K562 treated with DMSO at 1 percent for 12 hours (cell line): ENCODE results near the gene RNF207. TPM values are rescaled to one million over a fixed set of nuclear protein-coding genes. Genes with fewer than 3 reads are reported as not detected.

Experiments
- total RNA-seq: library from RNA; unstranded; fragments of 300-600 nt; gene quantifications from 2 replicates; pipeline ENCODE4 v1.2.3, GENCODE V29; 2022; ENCODE audit not compliant: insufficient read depth

The RNF207 gene
- 3.5 and 7.6 TPM in 2 replicates for total RNA-seq

GRCh38 chr1:6205849-6206519, at the start of gene RNF207:
RNF207 (plus strand) TSS chr1:6206119; CDS start chr1:6206536, 417 bp downstream.

GRCh38 chr1:6180268-6180706, 25.6 kb upstream of the RNF207 start, which contains the start of gene CHD5:
CHD5 (minus strand) TSS chr1:6180321; CDS start chr1:6180023, 298 bp downstream.

GRCh38 chr1:6199298-6200187, 6.4 kb upstream of the RNF207 start, which contains the start of gene RPL22:
RPL22 (minus strand) TSS chr1:6199595; CDS start chr1:6199573, 22 bp downstream.

GRCh38 chr1:6243993-6244392, 38.1 kb downstream of the RNF207 start, which contains the start of gene HES3:
HES3 (plus strand) TSS chr1:6244179; CDS start chr1:6244366, 187 bp downstream.

GRCh38 chr1:6260961-6261614, 55.2 kb downstream of the RNF207 start, which contains the start of gene GPR153:
GPR153 (minus strand) TSS chr1:6261098; CDS start chr1:6254905, 6,193 bp downstream.

Other genes with a start within 250 kb of the RNF207 start
- gene NPHP4, start 213.7 kb upstream of the RNF207 start, total RNA-seq = 8.3 and 20.3 TPM in 2 replicates
- gene KCNAB2, start 160.2 kb upstream of the RNF207 start, total RNA-seq = 14.1 and 25.1 TPM in 2 replicates
- gene CHD5, start 25.8 kb upstream of the RNF207 start, total RNA-seq = 0.13 and 0.51 TPM in 2 replicates
- gene RPL22, start 6.5 kb upstream of the RNF207 start, total RNA-seq = 409 and 754 TPM in 2 replicates
- gene ICMT, start 29.8 kb downstream of the RNF207 start, total RNA-seq = 30.3 and 74.7 TPM in 2 replicates
- not detected in 2 replicates for gene HES3, start 38.1 kb downstream of the RNF207 start, total RNA-seq
- gene GPR153, start 55.0 kb downstream of the RNF207 start, total RNA-seq = 0.93 and 2.1 TPM in 2 replicates
- 56.8 and 68.8 TPM in 2 replicates for gene ACOT7, start 187.6 kb downstream of the RNF207 start, total RNA-seq
- gene HES2, start 213.8 kb downstream of the RNF207 start, total RNA-seq = not detected in 2 replicates
- 2.8 and 4.0 TPM in 2 replicates for gene ESPN, start 218.7 kb downstream of the RNF207 start, total RNA-seq